ENCODE data around the gene CENPL.

DNA sequence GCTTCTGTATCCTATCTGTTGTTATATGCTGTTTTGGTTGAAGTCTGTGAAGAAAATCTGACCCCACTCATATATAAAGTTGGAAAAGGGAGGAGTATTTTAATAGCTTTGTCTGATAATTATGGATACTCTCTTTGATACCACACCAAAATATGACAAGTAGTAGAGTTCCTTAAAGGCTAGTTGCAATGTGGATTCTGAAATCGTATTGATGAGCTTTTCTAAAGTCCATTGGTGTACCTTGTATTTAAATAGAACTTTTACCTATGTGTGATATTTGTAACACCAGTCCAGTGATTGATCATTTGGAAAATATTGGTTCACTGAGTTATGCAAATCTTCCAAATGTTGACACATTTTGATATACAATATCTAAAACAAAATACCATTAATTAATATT lies 35.4 kb upstream of the CENPL start:
- TF ChIP-seq, protein P1, sequence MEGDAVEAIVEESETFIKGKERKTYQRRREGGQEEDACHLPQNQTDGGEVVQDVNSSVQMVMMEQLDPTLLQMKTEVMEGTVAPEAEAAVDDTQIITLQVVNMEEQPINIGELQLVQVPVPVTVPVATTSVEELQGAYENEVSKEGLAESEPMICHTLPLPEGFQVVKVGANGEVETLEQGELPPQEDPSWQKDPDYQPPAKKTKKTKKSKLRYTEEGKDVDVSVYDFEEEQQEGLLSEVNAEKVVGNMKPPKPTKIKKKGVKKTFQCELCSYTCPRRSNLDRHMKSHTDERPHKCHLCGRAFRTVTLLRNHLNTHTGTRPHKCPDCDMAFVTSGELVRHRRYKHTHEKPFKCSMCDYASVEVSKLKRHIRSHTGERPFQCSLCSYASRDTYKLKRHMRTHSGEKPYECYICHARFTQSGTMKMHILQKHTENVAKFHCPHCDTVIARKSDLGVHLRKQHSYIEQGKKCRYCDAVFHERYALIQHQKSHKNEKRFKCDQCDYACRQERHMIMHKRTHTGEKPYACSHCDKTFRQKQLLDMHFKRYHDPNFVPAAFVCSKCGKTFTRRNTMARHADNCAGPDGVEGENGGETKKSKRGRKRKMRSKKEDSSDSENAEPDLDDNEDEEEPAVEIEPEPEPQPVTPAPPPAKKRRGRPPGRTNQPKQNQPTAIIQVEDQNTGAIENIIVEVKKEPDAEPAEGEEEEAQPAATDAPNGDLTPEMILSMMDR (IDR thresholded peaks at IDR 0.05) = no peak
- no peak for TF ChIP-seq POLR2A (IDR thresholded peaks at IDR 0.05)
